T47D (cell line): Measurements from ENCODE around the gene JPH4.

Experiments used
- DNase-seq, 2 experiments: peaks; one replicate each; pipeline versions ENCODE4 v3.0.0 to v3.0.0-alpha.2; 2011 to 2012; ENCODE audit warnings: low read depth in 1 of 2, low spot score in 1 of 2
- JUND ChIP-seq: IDR thresholded peaks from 2 replicates; pipeline ENCODE4 v1.6.1; 2012; ENCODE audit warnings: low read depth
- in situ Hi-C: cut with HindIII; loops from 2 replicates; pipeline ENCODE4 v1.10.0; 2016; ENCODE audit warnings: low sequenced_read_pairs, low pct_unique_long_range_greater_than_20kb

JPH4 gene

DNA sequence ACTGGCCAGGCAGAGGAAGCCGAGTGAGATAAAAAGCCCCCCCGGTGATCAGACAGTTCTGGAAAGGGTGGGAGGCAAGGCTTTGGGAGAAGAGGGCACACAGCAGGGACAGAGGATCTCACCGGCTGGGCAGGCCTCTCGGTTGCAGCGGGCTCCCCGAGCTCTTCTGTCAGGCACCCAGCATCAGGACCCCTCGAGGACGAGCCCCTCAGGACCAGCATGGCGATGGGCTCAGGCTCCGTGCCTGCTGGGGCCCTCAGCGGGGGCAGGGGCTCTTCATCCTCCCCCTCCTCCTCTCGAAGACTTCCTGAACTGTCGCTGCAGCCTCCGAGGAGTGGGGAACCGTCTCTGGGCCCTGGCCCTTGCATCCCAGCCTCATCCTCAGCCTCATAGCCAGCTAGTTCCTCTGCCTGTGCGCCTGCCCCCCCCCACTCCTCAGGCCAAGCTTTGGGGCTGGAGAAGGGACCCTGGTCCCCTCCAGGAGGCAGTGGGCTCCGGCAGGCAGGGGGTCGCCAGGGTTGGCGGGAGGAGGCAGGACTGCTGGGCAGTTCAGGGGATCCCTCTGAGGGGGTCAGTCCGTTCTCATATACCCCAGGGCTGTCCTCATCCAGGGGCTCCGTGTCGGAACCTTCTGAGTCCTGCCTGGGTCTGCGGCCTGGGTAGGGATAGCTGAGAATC, 7.6 kb downstream of the JPH4 start:
- in situ Hi-C loops: no loop called here
- TF ChIP-seq JUND: no peak

DNA sequence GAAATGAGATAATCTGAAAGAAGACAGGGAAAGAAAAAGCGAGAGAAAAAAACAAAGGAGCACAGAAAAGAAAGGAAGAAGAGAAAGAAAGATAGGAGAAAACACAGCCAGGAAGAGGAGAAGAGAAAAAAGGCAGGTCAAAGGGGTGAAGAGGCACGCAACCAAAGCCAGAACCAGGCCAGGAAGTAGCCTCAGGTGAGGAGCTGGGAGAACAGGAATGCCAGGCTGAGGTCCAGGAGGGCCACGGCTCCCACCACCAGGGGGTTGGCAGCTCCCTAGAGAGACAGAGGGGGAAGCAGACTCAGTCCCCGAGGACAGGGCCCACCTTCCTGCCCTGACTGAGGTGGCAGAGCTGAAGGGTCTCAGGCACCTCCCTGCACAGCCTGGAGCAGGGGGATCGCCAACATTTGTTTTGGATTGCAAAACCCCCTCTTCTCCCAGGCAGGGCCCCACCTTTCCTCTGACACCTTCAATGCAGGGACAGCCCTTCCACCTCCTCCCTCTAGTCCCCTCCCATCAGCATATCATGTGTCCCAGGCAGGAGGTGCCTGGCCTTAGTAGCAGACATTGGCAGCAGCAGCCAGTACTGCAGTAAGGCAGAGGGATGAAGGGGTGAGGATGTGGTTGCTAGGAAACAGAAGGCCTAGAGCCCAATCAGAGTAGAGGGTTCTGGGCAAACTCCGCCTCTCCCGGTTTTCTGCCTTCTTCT, 9.0 kb downstream of the JPH4 start:
- in situ Hi-C loops: no loop called here
- peak; percentile 63 to 89 for DNase-seq
- no peak for TF ChIP-seq JUND

More for the DNA sequence above, 7.6 kb downstream of the JPH4 start:
- DNase-seq: no peak

DNA sequence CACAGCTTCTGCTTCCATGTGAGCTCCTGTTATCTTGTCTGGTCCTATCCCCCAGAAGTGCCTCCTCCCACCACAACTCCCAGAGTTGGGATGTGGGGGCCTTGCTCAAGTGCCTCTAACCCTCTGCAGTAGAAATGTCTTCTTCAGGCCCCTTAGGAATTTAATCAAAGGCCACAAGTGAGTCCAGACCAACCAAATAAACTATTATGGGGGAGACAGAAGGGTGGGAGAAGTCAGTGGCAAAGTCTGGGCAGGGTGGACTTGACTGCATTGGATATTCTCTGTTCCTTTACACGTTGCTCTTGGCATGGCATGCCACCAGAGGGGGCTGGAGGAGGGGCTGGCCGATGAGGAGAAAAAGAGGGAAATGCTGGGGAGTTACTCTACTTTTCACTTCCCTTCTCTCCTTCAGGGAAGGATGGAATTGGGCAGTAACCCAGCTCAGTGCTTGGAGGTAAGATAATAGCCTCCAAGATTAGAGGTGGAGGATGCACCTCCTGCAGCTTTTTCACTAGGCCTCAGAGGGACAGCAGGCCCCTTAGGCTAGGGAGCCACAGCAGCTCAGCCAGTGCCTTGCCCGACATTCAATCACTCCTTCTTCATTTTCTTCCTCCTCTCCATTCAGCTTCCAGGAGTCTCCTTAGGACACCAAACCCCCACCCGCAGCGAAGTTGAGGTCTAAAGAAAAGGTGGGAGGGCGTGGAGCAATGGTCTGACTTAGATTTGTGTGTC, 9.8 kb downstream of the JPH4 start:
- TF ChIP-seq JUND: no peak
- in situ Hi-C loops: no loop called here
- peak in 1 of 2 experiments; percentile 46 for DNase-seq

DNA sequence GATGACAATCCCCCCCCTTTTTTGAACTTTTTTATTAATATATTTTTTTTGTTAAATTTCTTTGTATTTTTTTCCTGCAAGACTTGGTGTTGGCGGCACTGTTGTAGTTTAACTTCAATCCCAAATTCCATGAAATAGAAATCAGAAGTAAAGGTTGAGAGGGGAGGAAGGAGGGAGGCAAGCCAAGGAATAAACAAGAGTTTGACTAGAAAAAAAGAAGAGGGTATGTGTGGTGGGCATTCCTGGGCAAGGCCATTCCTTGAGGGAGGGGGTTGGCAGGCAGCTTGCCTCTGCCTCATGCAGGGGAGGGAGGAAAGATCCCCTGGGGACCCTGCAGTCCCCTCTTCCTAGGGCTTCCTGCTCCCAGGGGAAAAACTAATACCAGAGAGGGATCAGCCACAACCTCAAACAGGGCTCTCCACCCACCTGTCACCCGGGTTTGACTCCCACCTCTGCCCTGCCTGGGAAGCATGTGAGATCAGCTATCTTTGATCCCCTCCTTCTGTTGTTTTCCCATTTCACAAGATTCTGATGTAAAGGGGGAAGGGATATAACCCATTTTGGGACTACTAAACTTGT, 10.5 kb downstream of the JPH4 start:
- no peak for TF ChIP-seq JUND
- DNase-seq: no peak
- in situ Hi-C loops: no loop called here

DNA sequence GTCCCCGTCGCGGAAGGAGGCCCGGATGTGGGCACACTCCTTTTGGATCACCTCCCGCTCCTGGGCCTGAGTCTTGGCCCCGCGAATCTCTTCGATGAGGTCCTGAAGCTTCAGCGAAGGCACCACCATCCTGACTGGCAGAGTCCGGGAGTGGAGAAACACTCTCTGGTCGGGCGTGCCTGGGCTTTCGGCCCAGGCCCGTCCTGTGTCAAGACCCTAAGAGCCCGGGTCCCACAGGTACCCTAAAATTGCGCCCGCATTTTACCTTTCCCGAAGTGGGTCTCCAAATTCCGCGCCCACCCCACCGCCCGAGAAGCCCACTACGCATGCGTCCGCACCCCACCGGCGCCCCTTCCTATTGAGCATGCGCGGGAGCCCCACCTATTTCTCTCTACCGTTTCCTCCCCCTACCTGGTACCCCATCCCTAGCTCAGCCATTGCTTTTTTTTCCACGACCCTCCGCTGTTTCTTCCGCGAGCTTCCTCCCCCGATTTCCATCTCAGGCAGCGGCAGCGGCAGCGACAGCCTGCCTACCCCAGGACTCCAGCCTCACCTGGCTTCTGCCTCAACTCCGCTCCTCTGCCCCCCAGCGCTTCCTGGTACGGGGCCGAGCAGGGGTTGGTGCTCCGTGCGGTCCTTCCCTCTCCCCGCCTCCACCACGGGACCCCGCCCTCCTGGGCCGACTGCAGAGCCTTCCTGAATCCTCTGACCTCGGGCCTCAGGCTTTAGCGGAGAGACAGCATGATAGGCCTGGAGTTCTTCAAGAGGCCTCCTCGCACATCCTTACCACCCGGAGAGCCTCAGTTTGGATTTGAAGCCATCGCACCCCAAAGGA, 11.2 kb downstream of the JPH4 start, which contains the start of gene AP1G2:
Gene AP1G2 (minus strand): TSS at position 606 of the 835 bp plus-strand sequence. CDS start 477 bp downstream, at position 129.
- in situ Hi-C loops: no loop called here
- peak; percentile 69 to 91 for DNase-seq
- no peak for TF ChIP-seq JUND

DNA sequence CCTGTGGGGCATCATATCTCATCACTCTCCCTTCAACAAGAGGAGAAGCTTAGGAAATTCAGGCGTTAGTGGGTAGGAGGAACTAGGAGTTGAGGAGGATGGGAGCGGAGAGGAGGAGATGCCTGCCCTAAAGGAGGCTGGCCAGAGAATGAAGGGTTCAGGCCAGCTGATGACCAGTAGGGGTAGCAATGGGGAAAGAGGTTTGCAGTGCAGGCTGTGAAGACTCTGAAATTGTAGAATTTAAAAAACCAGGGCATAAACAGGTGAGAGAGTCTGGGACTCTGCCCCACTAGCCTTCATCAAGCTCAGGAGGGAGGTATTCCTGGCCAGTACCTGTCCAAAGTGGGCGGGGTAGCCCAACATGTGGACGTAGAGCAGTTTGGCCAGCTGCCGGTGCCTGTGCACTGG, 11.8 kb downstream of the JPH4 start:
- TF ChIP-seq JUND: no peak
- peak in 1 of 2 experiments; percentile 69 for DNase-seq
- in situ Hi-C loops: no loop called here

DNA sequence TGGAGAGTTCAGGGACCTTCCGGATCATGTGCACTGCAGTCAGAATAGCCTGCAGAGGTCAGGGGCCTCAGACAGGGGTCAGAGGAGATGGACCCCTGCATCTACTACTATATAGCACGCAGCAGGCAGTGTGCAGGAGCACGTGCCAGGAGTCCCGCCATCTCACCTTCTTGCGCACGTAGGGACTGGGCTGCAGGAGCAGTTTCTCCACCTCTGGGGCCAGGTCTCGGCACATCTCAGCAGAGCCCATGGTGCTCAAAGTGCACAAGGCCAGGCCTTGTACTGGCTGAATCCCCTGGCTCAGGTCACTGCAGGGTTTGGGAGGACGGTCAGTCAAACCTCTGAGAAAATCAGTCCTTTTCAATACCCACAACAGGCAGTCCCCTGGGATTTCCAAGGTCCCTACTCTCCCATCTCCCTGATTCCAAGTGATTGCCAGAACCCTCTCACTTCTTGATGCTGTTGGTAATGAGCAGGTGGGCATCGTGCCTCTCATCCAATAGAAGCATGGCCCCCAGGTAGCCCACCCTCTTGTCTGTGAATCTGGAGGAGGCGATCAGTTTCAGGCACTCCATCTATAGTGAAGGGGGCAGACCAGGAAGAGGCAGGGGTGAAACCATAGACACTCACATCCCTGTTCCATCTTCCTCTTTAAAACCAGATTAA, 12.3 kb downstream of the JPH4 start:
- in situ Hi-C loops: no loop called here
- TF ChIP-seq JUND: no peak
- no peak for DNase-seq

DNA sequence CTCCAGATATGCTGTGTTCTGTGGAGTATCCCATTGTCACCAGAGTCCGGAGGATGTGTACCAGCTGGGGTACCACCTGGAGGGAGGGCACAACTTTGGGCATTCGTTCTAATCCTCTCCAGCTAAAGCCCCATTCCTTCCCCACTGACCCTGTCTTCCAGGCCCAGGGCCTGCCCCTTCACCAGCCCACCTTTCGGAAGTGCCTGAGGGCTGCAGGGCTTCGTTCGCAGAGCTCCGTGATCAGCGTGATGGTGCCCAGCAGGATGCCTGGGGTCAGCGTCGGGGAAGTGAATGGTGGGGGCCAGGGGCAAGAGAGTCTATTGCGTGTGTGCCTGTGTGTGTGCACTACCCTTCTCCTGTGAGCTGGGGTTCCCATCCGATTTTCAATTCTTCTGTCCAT, 13.0 kb downstream of the JPH4 start:
- in situ Hi-C loops: no loop called here

DNA sequence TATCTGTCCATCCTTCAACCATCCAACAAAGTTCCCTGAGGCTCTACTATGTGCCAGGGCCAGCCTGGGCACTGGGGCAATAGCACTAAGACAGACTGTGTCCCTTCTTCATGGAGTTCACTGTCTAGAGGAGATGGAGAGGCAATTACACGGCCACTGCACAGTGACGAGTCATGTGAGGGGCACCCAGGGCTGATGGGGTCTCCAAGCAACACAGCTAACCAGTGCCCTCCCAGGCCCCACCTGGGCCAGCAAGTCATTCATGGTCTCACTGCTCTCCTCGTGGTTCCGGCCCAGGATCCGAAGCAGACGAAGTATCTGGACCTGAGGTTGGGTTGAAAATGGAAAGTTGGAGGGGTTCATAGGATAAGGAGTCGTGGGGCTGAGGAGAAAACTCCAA, 13.7 kb downstream of the JPH4 start:
- DNase-seq: no peak
- in situ Hi-C loops: no loop called here
- TF ChIP-seq JUND: no peak

More for the DNA sequence above, 13.0 kb downstream of the JPH4 start:
- no peak for TF ChIP-seq JUND
- no peak for DNase-seq

DNA sequence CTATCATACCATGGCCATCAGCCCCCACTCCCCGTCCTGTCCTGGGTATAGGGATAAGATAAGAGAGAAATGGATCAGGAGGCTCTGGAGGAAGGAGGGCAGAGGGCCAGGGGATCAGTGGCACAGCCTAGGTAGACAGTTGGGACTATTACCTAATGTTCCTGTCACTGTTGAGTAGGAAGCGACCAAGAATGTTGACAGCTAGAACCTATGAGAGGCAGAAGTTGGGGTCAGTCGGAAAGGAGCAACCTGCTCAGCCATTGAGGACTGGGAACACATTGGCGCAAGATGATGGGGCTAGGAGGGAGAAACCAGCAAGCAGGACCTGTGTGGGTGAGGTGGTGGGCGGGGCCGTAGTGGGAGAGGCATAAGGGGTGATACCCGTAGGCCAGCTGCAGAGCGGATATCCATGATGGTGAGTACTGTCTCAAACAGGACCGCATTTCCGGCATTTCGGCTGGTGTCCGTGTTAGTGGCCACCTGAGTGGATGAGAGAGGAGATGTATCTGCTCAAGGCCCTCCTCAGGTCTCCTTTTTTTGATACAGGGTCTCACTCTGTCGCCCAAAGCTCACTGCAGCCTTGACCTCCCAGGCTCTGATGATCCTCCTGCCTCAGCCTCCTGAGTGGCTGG, 14.3 kb downstream of the JPH4 start:
- TF ChIP-seq JUND: no peak
- no peak for DNase-seq
- in situ Hi-C loops: no loop called here

DNA sequence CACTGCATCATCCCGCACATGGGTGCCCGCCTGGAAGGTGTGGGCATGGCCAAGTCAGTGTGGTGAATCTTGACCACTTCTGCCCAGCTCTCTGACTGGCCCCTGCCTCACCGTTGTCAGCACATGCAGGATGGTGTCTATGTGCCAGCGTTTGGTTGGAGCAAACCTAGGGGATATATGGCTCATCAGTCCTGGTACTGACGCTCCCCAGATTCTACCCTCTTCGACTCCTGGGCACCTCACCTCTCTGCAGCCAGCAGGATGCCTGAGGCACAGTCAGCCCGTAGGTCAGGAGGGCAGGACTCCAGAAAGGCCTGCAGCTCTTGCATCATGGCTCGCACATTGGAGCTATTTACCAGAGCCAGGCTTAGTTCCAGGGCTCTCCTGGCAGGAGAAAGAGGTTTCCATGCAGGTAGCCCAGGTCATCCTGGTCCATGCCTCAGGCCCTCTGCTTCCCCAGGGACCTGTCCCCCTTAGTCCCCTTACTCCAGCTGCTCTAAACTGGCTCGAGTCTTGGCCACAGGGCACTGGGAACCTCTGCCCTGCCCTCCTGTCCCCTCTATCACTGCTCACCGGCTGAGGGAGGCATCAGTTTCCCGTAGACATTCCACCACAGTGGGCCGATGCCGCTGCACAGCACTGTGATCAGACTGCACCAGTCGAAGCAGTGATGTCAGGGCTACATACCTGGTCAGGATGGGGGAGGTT, 15.0 kb downstream of the JPH4 start:
- TF ChIP-seq JUND: no peak
- in situ Hi-C loops: no loop called here
- DNase-seq: no peak
